Stimulated activated CD4-positive, alpha-beta T cell treated with anti-CD3 and anti-CD28 coated beads, Interleukin-2, amount 100 ng/mL, for 4 hours (primary cell): ENCODE results near the gene RALGDS.
"Not testable (repeated sequence)": the region's sequence is repeated elsewhere in the genome, so short reads cannot be mapped to it uniquely, and the experiment has no call there.

Experiments used
- DNase-seq: peaks from one replicate; pipeline ENCODE4 v3.0.0-alpha.2; 2020; ENCODE audit warnings: low read depth

Gene RALGDS

GRCh38 chr9:133088146-133088750 lies 32.8 kb downstream of the RALGDS start:
- DNase-seq, result no peak

DNA sequence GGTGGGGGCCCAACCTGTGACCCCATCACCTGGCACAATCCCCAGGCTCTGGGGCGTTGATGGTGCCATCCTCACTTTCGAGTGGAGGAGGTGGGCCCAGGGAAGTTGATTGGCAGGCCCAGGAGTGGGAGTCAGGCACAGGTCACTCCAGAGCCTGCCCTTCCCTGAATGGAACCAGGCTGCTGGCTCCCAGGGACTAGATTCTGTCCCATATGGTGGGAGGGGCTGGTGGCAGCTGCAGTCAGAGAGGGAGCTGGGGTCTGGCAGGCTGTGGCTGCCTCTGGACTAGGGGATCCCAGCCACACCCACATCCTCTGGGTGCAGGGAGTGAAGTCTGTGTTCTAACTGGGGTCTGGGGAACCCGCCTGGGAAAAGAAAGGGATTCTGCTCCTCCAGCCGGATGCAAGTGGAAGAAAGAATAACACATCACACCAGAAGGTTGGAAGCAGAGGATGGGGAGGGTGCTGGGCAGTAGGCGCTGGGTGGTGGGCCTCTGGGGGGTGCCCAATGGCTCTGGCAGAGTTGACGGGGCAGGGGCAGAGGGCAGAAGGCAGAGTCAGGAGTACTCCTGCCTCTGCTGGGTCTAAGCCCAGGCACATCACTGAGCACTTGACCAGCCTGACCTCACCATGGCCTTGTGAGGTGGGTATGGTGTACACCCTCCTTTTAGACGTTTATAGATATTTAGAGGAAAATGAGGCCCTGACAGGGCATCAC lies 33.5 kb downstream of the RALGDS start:
- DNase-seq, result no peak

DNA sequence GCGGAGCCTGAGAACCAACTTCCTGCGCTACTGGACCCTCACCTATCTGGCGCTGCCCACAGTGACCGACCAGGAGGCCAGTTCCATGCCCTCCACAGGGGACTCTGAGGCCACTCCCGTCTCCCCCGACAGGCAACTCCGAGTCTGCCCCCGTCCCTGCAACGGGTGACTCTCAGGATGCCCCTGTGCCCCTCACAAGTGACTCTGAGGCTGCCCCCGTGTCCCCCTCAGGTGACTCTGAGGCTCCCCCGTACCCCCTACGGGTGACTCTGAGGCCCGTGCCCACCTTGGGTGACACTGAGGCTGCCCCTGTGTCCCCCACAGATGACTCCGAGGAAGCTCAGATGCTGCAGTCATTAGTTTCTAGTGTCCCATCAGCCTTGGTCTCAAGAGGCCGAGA lies 34.1 kb downstream of the RALGDS start:
- DNase-seq, result no peak

GRCh38 chr9:133086212-133086860 lies 34.7 kb downstream of the RALGDS start:
- DNase-seq, result not testable (repeated sequence)

DNA sequence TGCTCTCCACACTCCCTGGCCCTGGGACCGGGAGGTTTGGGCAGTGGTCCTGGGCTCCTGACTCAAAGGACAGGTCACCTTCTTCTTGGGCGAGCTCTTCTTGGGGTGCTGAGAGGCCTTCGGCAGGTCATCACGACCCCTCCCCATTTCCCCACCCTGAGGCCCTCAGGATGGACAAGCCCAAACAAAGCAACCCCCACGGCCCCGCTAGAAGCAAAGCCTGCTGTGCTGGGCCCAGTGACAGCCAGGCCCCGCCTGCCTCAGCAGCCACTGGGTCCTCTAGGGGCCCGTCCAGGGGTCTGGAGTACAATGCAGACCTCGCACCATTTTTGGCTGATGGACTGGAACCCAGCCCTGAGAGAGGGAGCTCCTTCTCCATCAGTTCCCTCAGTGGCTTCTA lies 37.4 kb downstream of the RALGDS start:
- not testable (repeated sequence) for DNase-seq

DNA sequence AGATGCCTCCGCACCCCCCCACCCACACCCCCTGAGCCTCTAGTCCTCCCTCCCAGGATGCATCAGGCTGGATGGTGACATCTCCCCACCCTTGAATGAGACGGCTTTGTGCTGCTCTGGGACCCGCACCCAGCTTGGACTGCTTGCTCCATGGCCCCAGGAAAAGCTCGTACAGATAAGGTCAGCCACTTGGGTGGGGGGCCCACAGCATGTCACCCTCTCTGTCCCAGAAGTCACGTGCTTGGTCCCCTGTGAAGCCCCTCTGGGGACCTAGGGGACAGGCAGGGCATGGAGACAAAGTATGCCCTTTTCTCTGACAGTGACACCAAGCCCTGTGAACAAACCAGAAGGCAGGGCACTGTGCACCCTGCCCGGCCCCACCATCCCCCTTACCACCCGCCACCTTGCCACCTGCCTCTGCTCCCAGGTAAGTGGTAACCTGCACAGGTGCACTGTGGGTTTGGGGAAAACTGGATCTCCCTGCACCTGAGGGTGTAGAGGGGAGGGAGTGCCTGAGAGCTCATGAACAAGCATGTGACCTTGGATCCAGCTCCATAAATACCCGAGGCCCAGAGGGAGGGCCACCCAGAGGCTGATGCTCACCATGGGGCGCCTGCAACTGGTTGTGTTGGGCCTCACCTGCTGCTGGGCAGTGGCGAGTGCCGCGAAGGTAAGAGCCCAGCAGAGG lies 38.9 kb downstream of the RALGDS start:
- not testable (repeated sequence) for DNase-seq

- DNase-seq, result not testable (repeated sequence)
These were observed 40.0 kb downstream of the RALGDS start for GRCh38 chr9:133080786-133081779.

GRCh38 chr9:133080161-133080560 lies 40.9 kb downstream of the RALGDS start:
- no peak for DNase-seq

- DNase-seq, result no peak
These were observed 42.6 kb downstream of the RALGDS start for GRCh38 chr9:133078486-133078885.

DNA sequence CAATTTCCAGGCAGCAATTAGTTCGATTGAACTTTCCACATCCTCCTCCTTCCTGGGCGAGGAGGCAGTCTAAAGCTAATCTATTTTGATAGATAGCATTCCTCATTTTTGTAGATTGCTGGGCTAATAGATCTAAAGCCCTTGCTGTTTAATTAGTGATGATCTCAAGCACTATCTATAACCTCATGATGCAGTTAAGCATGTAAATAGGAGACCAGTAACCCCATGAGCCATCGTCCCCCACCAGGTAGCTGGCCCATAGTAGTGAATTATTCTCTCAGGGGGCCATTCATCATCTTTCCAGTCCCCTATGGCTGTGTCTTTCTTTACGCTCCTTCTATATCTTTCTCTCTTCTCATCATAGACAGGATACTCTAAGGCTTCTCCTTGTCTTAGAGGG lies 44.3 kb downstream of the RALGDS start:
- no peak for DNase-seq

DNA sequence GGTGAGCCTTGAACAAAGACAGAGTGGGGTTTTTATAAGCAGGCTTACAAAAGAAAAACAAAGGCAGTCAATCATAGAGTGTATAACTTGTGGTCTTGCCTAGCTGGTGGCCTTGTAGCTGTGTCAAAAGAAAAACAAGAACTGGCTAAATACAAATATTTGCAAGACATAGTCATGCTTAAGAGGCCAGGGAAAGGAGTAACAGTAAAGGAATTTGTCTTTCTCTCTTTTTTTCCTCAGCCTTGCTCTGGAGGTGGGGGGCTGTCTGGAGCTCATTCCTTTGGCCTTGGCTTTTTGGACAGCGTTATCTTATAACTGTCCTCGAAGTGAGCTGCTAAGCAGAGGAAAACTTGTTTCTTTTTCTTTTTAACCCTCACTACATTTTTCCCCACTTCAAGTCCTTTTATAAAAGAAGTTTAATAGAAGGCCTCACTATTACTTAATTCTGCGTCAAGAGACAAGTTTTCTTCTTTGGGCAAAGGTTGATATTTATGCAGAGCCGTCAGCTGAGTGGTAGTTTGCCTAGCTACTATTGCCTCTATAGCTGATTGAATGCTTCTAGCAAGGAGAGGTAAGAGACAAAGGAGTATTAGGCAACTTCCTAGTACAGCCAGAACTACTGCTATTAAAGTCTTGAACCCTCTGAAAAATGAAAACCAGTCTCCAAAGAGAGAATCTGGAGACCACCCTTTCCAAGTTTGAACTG lies 45.0 kb downstream of the RALGDS start:
- DNase-seq, result no peak

GRCh38 chr9:133074111-133074651 lies 46.9 kb downstream of the RALGDS start:
- no peak for DNase-seq

DNA sequence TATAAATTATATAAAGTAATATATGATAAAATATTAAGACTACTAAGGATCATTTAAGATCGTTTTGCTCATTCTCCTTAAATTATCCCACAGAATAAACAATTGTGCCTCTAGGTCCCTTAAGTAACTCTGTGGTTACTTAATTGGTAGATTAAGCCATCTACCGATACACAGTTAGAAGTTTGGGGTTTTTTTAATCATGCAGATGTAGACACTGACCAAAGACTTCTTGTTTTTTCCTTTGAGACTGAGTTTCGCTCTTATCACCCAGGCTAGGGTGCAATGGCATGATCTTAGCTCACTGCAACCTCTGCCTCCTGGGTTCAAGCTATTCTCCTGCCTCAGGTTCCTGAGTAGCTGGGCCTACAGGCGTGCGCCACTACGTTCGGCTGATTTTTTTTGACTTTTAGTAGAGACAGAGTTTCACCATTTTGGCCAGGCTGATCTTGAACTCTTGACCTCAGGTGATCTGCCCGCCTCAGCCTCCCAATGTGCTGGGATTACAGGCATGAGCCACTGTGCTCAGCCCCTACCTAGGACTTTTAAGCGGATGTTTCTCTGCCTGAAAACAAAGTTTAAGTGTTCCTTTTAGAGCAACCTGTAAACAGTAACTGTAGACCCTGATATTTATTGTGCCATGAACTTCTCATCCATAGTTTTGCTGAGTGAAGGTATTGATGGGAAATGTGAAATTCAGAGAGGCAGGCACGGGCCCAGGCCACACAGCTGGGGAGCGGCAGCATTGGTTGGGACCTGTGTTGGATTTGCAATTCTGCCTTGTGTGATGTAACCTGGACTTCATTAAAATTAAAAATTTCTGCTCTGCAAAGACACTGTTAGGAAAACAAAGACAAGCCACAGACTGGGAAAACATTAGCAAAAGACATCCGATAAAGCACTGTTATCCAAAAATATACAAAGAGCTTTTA lies 47.7 kb downstream of the RALGDS start:
- no peak for DNase-seq

GRCh38 chr9:133072210-133072609 lies 48.8 kb downstream of the RALGDS start:
- DNase-seq, result not testable (repeated sequence)

- no peak for DNase-seq
These were observed 49.4 kb downstream of the RALGDS start for GRCh38 chr9:133071484-133072150.

GRCh38 chr9:133070985-133071384 lies 50.1 kb downstream of the RALGDS start:
- DNase-seq, result not testable (repeated sequence)

- not testable (repeated sequence) for DNase-seq
These were observed 50.5 kb downstream of the RALGDS start for GRCh38 chr9:133070500-133070961.

GRCh38 chr9:133068431-133068830 lies 52.6 kb downstream of the RALGDS start:
- not testable (repeated sequence) for DNase-seq

DNA sequence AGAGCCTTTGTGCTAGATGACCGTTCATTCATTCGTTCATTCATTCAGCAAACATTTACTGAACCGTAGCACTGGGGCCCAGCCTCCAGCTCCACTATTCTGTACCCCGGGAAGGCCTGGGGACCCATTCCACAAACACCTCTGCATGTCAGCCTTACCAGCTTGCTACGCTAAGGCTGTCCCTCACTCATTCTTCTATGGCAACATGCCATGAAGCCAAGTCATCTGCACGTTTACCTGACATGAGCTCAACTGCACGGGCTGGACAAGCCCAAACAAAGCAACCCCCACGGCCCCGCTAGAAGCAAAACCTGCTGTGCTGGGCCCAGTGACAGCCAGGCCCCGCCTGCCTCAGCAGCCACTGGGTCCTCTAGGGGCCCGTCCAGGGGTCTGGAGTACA lies 53.2 kb downstream of the RALGDS start:
- DNase-seq, result no peak
